HG03139 (cell line): Measurements from ENCODE around the gene CNR2.
"Not testable (repeated sequence)": the region's sequence is repeated elsewhere in the genome, so short reads cannot be mapped to it uniquely, and the experiment has no call there.

Source experiments
- ATAC-seq: cut with Tn5 transposase; IDR thresholded peaks from one replicate; pipeline ENCODE4 v1.9.1; 2021; ENCODE audit not compliant: unreplicated experiment

CNR2 gene

GRCh38 chr1:23837908-23838307 lies 75.3 kb downstream of the CNR2 start:
- no peak for ATAC-seq

DNA sequence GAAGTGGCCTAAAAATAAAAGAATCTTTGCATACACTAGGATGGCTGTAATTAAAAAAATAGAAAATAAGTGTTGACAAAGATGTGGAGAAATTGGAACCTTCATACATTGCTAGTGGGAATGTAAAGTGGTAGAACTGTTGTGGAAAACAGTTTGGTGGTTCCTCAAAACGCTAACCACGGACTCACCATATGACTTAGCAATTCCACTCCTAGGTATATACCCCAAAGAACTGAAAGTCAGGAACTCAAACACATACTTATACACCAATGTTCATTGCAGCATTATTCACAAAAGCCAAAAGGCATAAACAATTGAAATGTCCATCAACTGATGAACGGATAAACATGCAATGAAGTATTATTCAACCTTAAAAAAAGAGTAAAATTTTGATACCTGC lies 77.1 kb downstream of the CNR2 start:
- ATAC-seq, result no peak

DNA sequence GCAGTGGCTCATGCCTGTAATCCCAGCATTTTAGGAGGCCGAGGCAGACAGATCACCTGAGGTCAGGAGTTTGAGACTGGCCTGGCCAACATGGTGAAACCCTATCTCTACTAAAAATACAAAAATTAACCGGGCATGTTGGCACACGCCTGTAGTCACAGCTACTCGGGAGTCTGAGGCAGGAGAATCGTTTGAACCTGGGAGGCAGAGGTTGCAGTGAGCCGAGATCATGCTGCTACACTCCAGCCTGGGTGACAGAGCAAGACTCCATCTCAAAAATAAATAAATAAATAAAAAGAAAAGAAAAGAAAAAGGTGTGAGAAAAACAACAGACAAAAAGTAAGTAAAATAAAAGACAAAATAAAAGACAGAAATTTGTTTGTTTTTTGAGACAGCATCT lies 79.0 kb downstream of the CNR2 start:
- not testable (repeated sequence) for ATAC-seq

- no peak for ATAC-seq
Measured at GRCh38 chr1:23827717-23828116, 85.4 kb downstream of the CNR2 start.

GRCh38 chr1:23826590-23826989 lies 86.6 kb downstream of the CNR2 start:
- ATAC-seq, result not testable (repeated sequence)

GRCh38 chr1:23825762-23826522 lies 87.2 kb downstream of the CNR2 start:
- no peak for ATAC-seq

- no peak for ATAC-seq
Measured at GRCh38 chr1:23825076-23825761, 87.9 kb downstream of the CNR2 start, which contains the start of gene HMGCL. Gene HMGCL, minus strand, starts transcription at chr1:23825429. Its CDS starts 14 bp downstream, at chr1:23825415.

- no peak for ATAC-seq
Measured at GRCh38 chr1:23824711-23825075, 88.5 kb downstream of the CNR2 start.

GRCh38 chr1:23823767-23824166 lies 89.4 kb downstream of the CNR2 start:
- ATAC-seq, result no peak
